ENCODE measurements around the gene TRAPPC11.
A peak's percentile ranks its signal among the peaks of the same experiment; 100 is the strongest.

Gene TRAPPC11

DNA sequence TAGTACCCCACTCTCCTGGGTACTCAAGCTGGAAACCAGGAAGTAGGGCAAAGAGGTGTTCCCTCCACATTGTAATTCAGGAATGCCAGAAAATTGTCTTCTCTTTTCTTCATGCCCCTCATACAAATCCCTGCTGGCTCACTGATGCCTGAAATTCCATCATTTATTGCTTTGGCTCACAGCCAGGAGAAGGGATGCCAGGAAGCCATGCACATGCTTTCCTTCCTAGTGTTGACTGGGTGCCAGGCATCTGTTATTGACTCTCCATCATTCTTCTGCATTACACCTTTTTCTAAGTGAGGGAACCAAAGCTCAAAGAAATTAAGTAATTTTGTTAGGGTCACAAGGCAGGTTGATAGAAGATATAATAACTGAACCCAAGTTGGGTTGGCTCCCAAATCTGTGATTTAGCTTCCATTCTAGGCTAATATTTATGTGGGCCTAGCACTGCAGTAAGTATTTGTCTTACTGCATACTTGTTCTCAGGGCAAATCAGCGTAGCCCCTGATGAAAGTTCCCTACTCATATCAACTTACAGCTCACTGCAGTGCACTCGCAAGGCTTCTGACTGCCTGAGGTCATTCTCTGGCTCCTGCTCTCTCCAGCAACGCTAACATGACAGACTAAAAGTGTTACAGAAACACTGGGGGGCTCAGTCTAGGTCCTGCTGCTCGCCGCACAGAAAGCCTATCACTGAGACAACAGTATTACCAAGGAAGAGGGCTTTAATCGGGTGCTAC, 89.0 kb downstream of the TRAPPC11 start:
- Histone ChIP-seq H3K27ac (no peak overlapping the region), H3K4me3 (no peak overlapping the region)

DNA sequence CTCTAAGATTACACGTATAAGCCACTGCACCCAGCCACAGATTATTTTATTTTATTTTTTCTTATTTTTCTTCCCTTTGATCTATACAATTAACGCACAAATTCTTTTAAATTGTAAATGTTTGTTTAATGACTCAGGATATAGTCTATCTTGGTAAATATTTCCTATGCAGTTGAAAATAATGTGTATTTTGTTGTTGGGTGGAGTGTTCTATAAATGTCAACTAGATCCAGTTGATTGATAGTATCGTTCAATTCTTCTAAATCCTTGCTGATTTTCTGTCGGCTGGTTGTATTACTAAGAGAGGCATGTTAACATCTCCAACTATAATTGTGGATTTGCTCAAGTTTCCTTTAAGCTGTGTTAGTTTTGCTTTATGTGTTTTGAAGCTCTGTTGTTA, 92.0 kb downstream of the TRAPPC11 start:
- Histone ChIP-seq H3K4me3 (no peak overlapping the region), H3K27ac (no peak overlapping the region)

GRCh38 chr4:183755596-183755995, 96.5 kb downstream of the TRAPPC11 start:
- Histone ChIP-seq H3K27ac (no peak overlapping the region), H3K4me3 (no peak overlapping the region)

DNA sequence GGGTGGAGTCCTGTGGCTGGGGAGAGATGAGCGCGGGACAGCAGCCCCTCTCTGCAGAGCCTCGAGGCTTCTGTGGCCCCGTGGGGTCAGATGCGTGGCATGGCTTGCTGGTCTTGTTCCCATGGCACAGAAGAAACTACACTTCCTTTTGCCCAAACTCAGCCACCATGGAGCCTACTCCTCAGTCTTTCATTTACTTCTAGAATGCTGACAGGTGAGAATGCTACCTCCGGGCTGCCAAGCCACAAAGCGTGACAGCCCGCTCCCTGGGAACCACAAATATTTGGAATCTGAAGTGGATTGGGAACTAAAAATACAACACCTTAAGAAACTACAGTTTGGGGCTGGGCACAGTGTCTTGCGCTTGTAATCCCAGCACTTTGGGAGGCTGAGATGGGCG, 98.0 kb downstream of the TRAPPC11 start:
- H3K27ac ChIP-seq: no peak overlapping the region
- H3K4me3 ChIP-seq: no peak overlapping the region

DNA sequence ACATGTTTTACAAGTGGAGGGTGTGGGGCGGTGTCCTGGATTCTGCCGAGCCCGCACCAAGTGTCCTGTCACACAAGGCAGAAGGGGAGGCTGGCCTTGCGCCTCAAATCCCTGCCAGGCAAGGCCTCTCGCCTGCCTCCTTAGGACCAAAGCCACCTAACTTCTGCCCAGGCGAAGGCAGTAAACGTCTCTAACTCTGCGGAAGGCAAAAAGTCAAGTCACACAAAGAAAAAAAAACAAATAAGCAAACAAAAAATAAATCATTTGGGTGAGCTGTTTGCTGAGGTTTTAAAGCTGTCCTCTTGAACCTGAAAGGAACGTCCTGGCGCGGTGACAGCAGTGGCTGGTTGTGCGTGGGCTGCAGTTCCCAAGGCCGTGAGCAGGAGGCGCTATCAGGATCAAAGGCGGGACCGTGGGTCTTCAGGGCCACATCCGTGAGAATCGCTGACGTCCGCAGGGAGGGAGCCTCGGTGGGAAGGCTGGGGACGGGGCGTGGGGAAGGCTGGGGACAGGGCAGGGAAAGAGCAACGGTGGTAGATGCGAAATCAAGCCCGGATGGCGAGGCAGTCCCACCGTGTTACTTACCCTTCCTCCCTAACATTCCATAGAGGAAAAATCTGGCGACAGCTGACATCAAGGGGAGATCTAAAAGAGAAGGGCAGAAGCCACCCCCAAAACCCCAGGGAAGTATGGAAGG, 99.1 kb downstream of the TRAPPC11 start:
- no peak overlapping the region for H3K4me3 ChIP-seq
- no peak overlapping the region for H3K27ac ChIP-seq

GRCh38 chr4:183758758-183759447, 99.8 kb downstream of the TRAPPC11 start:
- Histone ChIP-seq H3K4me3 (no peak overlapping the region), H3K27ac (no peak overlapping the region)

DNA sequence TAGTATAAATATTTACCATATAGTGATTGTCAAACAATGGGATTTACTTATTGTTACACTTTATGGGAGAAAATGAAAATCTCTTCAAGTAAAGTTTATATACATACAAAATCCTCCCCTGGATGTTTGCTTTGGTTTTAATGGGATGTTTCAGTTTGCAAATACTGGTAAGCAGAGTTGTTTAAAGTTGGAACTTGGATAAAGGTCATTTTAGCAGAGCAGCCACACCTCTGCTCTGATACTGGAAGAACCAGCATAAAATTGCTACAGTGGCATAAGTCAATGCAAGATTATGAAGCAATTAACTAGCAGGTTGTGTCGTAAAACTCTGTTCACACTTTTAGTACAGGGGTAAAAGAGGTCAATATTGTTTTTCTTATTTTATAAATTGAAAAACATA, 101.2 kb downstream of the TRAPPC11 start:
- H3K27ac ChIP-seq: peak overlapping the region in 1 of 21 experiments; percentile 4
- no peak overlapping the region for H3K4me3 ChIP-seq
